Astrocyte of the hippocampus (primary cell): Measurements from ENCODE around the gene OR2AJ1.

Source experiments
- DNase-seq: peaks from one replicate; pipeline ENCODE4 v3.0.0; 2011; ENCODE audit warnings: low read depth, low spot score

The OR2AJ1 gene

GRCh38 chr1:247924868-247925267 is at the start of gene OR2AJ1:
Gene OR2AJ1, plus strand, starts transcription at chr1:247924889. Its CDS starts 8,880 bp downstream, at chr1:247933769.
- no peak for DNase-seq

GRCh38 chr1:247883346-247883745 is 41.3 kb upstream of the OR2AJ1 start:
- no peak for DNase-seq

GRCh38 chr1:247884797-247885413 is 39.8 kb upstream of the OR2AJ1 start:
- no peak for DNase-seq

- no peak for DNase-seq
Measured at GRCh38 chr1:247895163-247895637, 29.5 kb upstream of the OR2AJ1 start, which contains the start of gene OR2W3. Gene OR2W3, plus strand, starts transcription at chr1:247895587. Its CDS starts 0 bp downstream, at chr1:247895587.

- no peak for DNase-seq
Measured at GRCh38 chr1:247895976-247896375, 28.7 kb upstream of the OR2AJ1 start.

- no peak for DNase-seq
Measured at GRCh38 chr1:247904122-247904521, 20.6 kb upstream of the OR2AJ1 start.

- no peak for DNase-seq
Measured at GRCh38 chr1:247905181-247905580, 19.5 kb upstream of the OR2AJ1 start.

GRCh38 chr1:247905910-247906503 is 18.7 kb upstream of the OR2AJ1 start:
- DNase-seq, result no peak

- peak; percentile 16 for DNase-seq
Measured at GRCh38 chr1:247906504-247907047, 18.1 kb upstream of the OR2AJ1 start.

- no peak for DNase-seq
Measured at GRCh38 chr1:247908766-247909165, 15.9 kb upstream of the OR2AJ1 start.

GRCh38 chr1:247913786-247914185 is 10.9 kb upstream of the OR2AJ1 start:
- DNase-seq, result no peak

GRCh38 chr1:247914941-247915662 is 9.6 kb upstream of the OR2AJ1 start:
- DNase-seq, result no peak

GRCh38 chr1:247919952-247920351 is 4.7 kb upstream of the OR2AJ1 start, which contains the start of gene OR2T8:
Gene OR2T8, plus strand, starts transcription at chr1:247920252. Its CDS starts 766 bp downstream, at chr1:247921018.
- no peak for DNase-seq

- DNase-seq, result no peak
Measured at GRCh38 chr1:247923941-247924340, 748 bp upstream of the OR2AJ1 start.

GRCh38 chr1:247933989-247934388 is 9.3 kb downstream of the OR2AJ1 start:
- DNase-seq, result no peak

GRCh38 chr1:247935781-247936180 is 11.1 kb downstream of the OR2AJ1 start:
- no peak for DNase-seq

GRCh38 chr1:247936415-247936814 is 11.7 kb downstream of the OR2AJ1 start:
- no peak for DNase-seq

GRCh38 chr1:247936965-247937734 is 12.5 kb downstream of the OR2AJ1 start:
- peak; percentile 77 for DNase-seq

- no peak for DNase-seq
Measured at GRCh38 chr1:247942624-247943023, 17.9 kb downstream of the OR2AJ1 start.

- DNase-seq, result no peak
Measured at GRCh38 chr1:247948558-247948957, 23.9 kb downstream of the OR2AJ1 start, which contains the start of gene OR2L8. Gene OR2L8, plus strand, starts transcription at chr1:247948858. Its CDS starts 0 bp downstream, at chr1:247948858.

GRCh38 chr1:247953408-247953807 is 28.7 kb downstream of the OR2AJ1 start:
- DNase-seq, result no peak
